H9 (cell line): ENCODE results near the gene UNC5B. TPM values are rescaled to one million over a fixed set of nuclear protein-coding genes. Genes with fewer than 3 reads are reported as not detected.

ENCODE experiments used
- DNase-seq: peaks from one replicate; pipeline ENCODE4 v3.0.0-alpha.2; 2017
- H2AFZ ChIP-seq: one replicate; pipeline ENCODE4 v1.6.1; 2013; ENCODE audit warnings: mild to moderate bottlenecking, low read length, control low read depth, moderate library complexity
- H2AK5ac ChIP-seq: 2 replicates; pipeline ENCODE4 v1.6.1; 2013; ENCODE audit warnings: low read length, control low read depth, mixed read lengths; ENCODE audit not compliant: insufficient read length
- H2BK120ac ChIP-seq: one replicate; pipeline ENCODE4 v1.6.1; 2013; ENCODE audit warnings: low read depth, mild to moderate bottlenecking, low read length, control low read depth, inconsistent platforms; ENCODE audit not compliant: poor library complexity, severe bottlenecking
- H2BK12ac ChIP-seq: 2 replicates; pipeline ENCODE4 v1.6.1; 2013; ENCODE audit warnings: low read length, control low read depth, mixed read lengths, low read depth; ENCODE audit not compliant: insufficient read length
- H2BK15ac ChIP-seq: 2 replicates; pipeline ENCODE4 v1.6.1; 2013; ENCODE audit warnings: low read depth, low read length, control low read depth
- H2BK20ac ChIP-seq: one replicate; pipeline ENCODE4 v1.6.1; 2013; ENCODE audit warnings: low read depth, mild to moderate bottlenecking, low read length, control low read depth, inconsistent platforms; ENCODE audit not compliant: poor library complexity, severe bottlenecking
- H2BK5ac ChIP-seq: 2 replicates; pipeline ENCODE4 v1.6.1; 2013; ENCODE audit warnings: low read length, control low read depth, mixed read lengths; ENCODE audit not compliant: insufficient read length
- H3K14ac ChIP-seq: 2 replicates; pipeline ENCODE4 v1.6.1; 2013; ENCODE audit warnings: low read length, control low read depth; ENCODE audit not compliant: insufficient read depth
- H3K18ac ChIP-seq: 2 replicates; pipeline ENCODE4 v1.6.1; 2013; ENCODE audit warnings: low read depth, mild to moderate bottlenecking, mixed read lengths, low read length, control low read depth; ENCODE audit not compliant: insufficient read length
- H3K23ac ChIP-seq: 2 replicates; pipeline ENCODE4 v1.6.1; 2013; ENCODE audit warnings: low read length, control low read depth, mixed read lengths, low read depth; ENCODE audit not compliant: insufficient read length
- H3K23me2 ChIP-seq: 2 replicates; pipeline ENCODE4 v1.6.1; 2013; ENCODE audit warnings: low read depth, mild to moderate bottlenecking, mixed read lengths, low read length, control low read depth; ENCODE audit not compliant: insufficient read length, poor library complexity, severe bottlenecking
- H3K27ac ChIP-seq: 2 replicates; pipeline ENCODE4 v1.5.1; 2013; ENCODE audit warnings: low read length, control low read depth, mixed read lengths, low read depth; ENCODE audit not compliant: insufficient read length
- H3K27me3 ChIP-seq: 2 replicates; pipeline ENCODE4 v1.6.1; 2013; ENCODE audit warnings: low read length, control low read depth, inconsistent platforms; ENCODE audit not compliant: insufficient read depth
- H3K4ac ChIP-seq: 2 replicates; pipeline ENCODE4 v1.6.1; 2013; ENCODE audit warnings: low read depth, mild to moderate bottlenecking, control low read depth, inconsistent platforms, low read length, moderate library complexity
- H3K4me1 ChIP-seq: 2 replicates; pipeline ENCODE4 v1.6.1; 2013; ENCODE audit warnings: low read length, control low read depth, inconsistent platforms; ENCODE audit not compliant: insufficient read depth
- H3K4me2 ChIP-seq: 2 replicates; pipeline ENCODE4 v1.6.1; 2013; ENCODE audit warnings: low read length, control low read depth, mixed read lengths; ENCODE audit not compliant: insufficient read length, insufficient read depth
- H3K56ac ChIP-seq: 2 replicates; pipeline ENCODE4 v1.6.1; 2013; ENCODE audit warnings: low read depth, mild to moderate bottlenecking, mixed read lengths, low read length, control low read depth; ENCODE audit not compliant: insufficient read length
- H3K79me1 ChIP-seq: 2 replicates; pipeline ENCODE4 v1.6.1; 2013; ENCODE audit warnings: low read depth, mild to moderate bottlenecking, moderate library complexity, low read length, control low read depth, inconsistent platforms; ENCODE audit not compliant: insufficient read depth, poor library complexity, severe bottlenecking
- H3K79me2 ChIP-seq: 2 replicates; pipeline ENCODE4 v1.6.1; 2013; ENCODE audit warnings: low read length, control low read depth, inconsistent platforms; ENCODE audit not compliant: insufficient read depth
- H3K9ac ChIP-seq: 2 replicates; pipeline ENCODE4 v1.6.1; 2013; ENCODE audit warnings: low read length, control low read depth, mixed read lengths; ENCODE audit not compliant: insufficient read length; ENCODE audit errors: extremely low read depth
- H3K9me3 ChIP-seq: one replicate; pipeline ENCODE4 v1.6.1; 2013; ENCODE audit warnings: low read depth, low read length, inconsistent platforms; ENCODE audit not compliant: control insufficient read depth
- H3T11ph ChIP-seq: one replicate; pipeline ENCODE4 v1.6.1; 2013; ENCODE audit warnings: mild to moderate bottlenecking, low read length, control low read depth, inconsistent platforms
- H4K20me1 ChIP-seq: one replicate; pipeline ENCODE4 v1.6.1; 2013; ENCODE audit not compliant: control insufficient read depth, insufficient read length, insufficient read depth
- H4K5ac ChIP-seq: 2 replicates; pipeline ENCODE4 v1.6.1; 2013; ENCODE audit warnings: low read depth, mild to moderate bottlenecking, mixed read lengths, low read length, control low read depth; ENCODE audit not compliant: insufficient read length
- H4K8ac ChIP-seq: replicated peaks from 2 replicates; pipeline ENCODE4 v1.6.1; 2013; ENCODE audit warnings: low read length, control low read depth, mixed read lengths, low read depth; ENCODE audit not compliant: insufficient read length
- H4K91ac ChIP-seq: 2 replicates; pipeline ENCODE4 v1.6.1; 2013; ENCODE audit warnings: low read depth, mild to moderate bottlenecking, moderate library complexity, mixed read lengths, low read length, control low read depth; ENCODE audit not compliant: insufficient read length
- H3K27ac Mint-ChIP-seq, 3 experiments: 2 replicates in 2 of 3; 3 replicates in 1 of 3; pipeline ENCODE4 v1.8.0; 2020 to 2021; ENCODE audit warnings: mixed read lengths in 3 of 3, mild to moderate bottlenecking in 1 of 3, moderate library complexity in 1 of 3
- H3K27me3 Mint-ChIP-seq: 2 replicates; pipeline ENCODE4 v1.8.0; 2021; ENCODE audit warnings: low read depth, mild to moderate bottlenecking, moderate library complexity, mixed read lengths
- H3K36me3 Mint-ChIP-seq, 3 experiments: 2 replicates in 2 of 3; 3 replicates in 1 of 3; pipeline ENCODE4 v1.8.0; 2020 to 2021; ENCODE audit warnings: low read depth in 3 of 3, mixed read lengths in 3 of 3; ENCODE audit not compliant: insufficient read depth in 1 of 3
- H3K4me1 Mint-ChIP-seq, 2 experiments: 2 replicates each; pipeline ENCODE4 v1.8.0; 2020; ENCODE audit warnings: mixed read lengths in 2 of 2
- H3K4me3 Mint-ChIP-seq, 2 experiments: 2 replicates in 1 of 2; 3 replicates in 1 of 2; pipeline ENCODE4 v1.8.0; 2020 to 2021; ENCODE audit warnings: mild to moderate bottlenecking in 2 of 2, mixed read lengths in 2 of 2, moderate library complexity in 1 of 2
- H3K9me3 Mint-ChIP-seq, 2 experiments: 2 replicates in 1 of 2; 3 replicates in 1 of 2; pipeline ENCODE4 v1.8.0; 2020; ENCODE audit warnings: mild to moderate bottlenecking in 2 of 2, mixed read lengths in 2 of 2, moderate library complexity in 1 of 2
- CTCF ChIP-seq: fragments of 200-600 bp; sonication (generic); conservative IDR thresholded peaks from 3 replicates; pipeline ENCODE4 v1.8.0; 2021; ENCODE audit warnings: antibody characterized with exemption, mild to moderate bottlenecking
- WGBS: extraction: QIAGEN DNeasy Blood & Tissue Kit; methylation state at CpG from one replicate; pipeline ENCODE4 v1.1.7; 2013; ENCODE audit warnings: missing lambda C conversion rate, low lambda C conversion rate, mixed read lengths; ENCODE audit not compliant: insufficient read length; ENCODE audit errors: extremely low coverage; 5-methylcytosine and 5-hydroxymethylcytosine counted together
- total RNA-seq: library from RNA; stranded (reverse); gene quantifications from 2 replicates; pipeline ENCODE4 v1.2.1, GENCODE V29; 2021

The UNC5B gene
- total RNA-seq, 1 experiment from 2014 or later, result 28.4 TPM

- no peak overlapping the region for H3K27ac ChIP-seq
- H2BK15ac ChIP-seq, result no peak overlapping the region
- no peaks in the 10 kb centered on the region for H3K9me3 ChIP-seq
- H3K9ac ChIP-seq, result no peak overlapping the region
- no CpG with 5 or more reads among the region's 3 CpGs for WGBS
- H4K8ac ChIP-seq, result no peak overlapping the region
- no peak overlapping the region for H2AFZ ChIP-seq
- H3K18ac ChIP-seq, result no peak overlapping the region
- no peak overlapping the region for H2BK120ac ChIP-seq
- H4K20me1 ChIP-seq, result no peaks in the 10 kb centered on the region
- H3K23me2 ChIP-seq, result no peaks in the 10 kb centered on the region
- H3K14ac ChIP-seq, result no peak overlapping the region
- H3K4me1 ChIP-seq, result no peaks in the 10 kb centered on the region
- Mint-ChIP-seq H3K27me3 (peaks cover 22% of the 10 kb centered on the region), H3K9me3 (no peaks in the 10 kb centered on the region; a peak in 1 of 5 replicates), H3K36me3 (no peaks in the 10 kb centered on the region), H3K4me3 (no peak overlapping the region), H3K4me1 (peaks cover 9% of the 10 kb centered on the region in 2 experiments), H3K27ac (no peak overlapping the region)
- no peak overlapping the region for H2BK12ac ChIP-seq
- H3K27me3 ChIP-seq, result no peaks in the 10 kb centered on the region; the same call in 1 of the 2 replicates
- no peaks in the 10 kb centered on the region for H3K79me2 ChIP-seq
- no peak for DNase-seq
- no peak overlapping the region for H2BK5ac ChIP-seq
- H2BK20ac ChIP-seq, result no peak overlapping the region
- no peaks in the 10 kb centered on the region for H3K79me1 ChIP-seq
- H3K56ac ChIP-seq, result no peak overlapping the region
- H3K4me2 ChIP-seq, result no peak overlapping the region
- H2AK5ac ChIP-seq, result no peak overlapping the region
- no peak overlapping the region for H4K5ac ChIP-seq
- no peak overlapping the region for H4K91ac ChIP-seq
- H3T11ph ChIP-seq, result no peak overlapping the region
- H3K4ac ChIP-seq, result no peak overlapping the region
- TF ChIP-seq CTCF, result no peak
- no peak overlapping the region for H3K23ac ChIP-seq
Measured at GRCh38 chr10:71308985-71309384, 96.6 kb downstream of the UNC5B start.
